Muscle layer of duodenum (tissue), 2 donors: Measurements from ENCODE around the gene NINL.
A peak's percentile ranks its signal among the peaks of the same experiment; 100 is the strongest.

ENCODE experiments used
- H3K27ac ChIP-seq: one replicate; pipeline ENCODE4 v1.7.0; 2013; ENCODE audit warnings: mild to moderate bottlenecking, low read length
- H3K27me3 ChIP-seq: one replicate; pipeline ENCODE4 v1.7.0; 2013; ENCODE audit warnings: low read depth, mild to moderate bottlenecking, control low read depth, low read length
- H3K36me3 ChIP-seq, 2 donors: one replicate each; pipeline ENCODE4 v1.7.0; 2013; ENCODE audit warnings: low read length in 2 of 2, control low read depth in 1 of 2, mild to moderate bottlenecking in 1 of 2; ENCODE audit not compliant: insufficient read depth in 2 of 2, control insufficient read depth in 1 of 2
- H3K4me1 ChIP-seq, 2 donors: one replicate each; pipeline ENCODE4 v1.7.0; 2013; ENCODE audit warnings: low read length in 2 of 2, mild to moderate bottlenecking in 2 of 2, control low read depth in 1 of 2, moderate library complexity in 1 of 2; ENCODE audit not compliant: insufficient read depth in 2 of 2, control insufficient read depth in 1 of 2
- H3K4me3 ChIP-seq, 2 donors: one replicate each; pipeline ENCODE4 v1.7.0; 2013; ENCODE audit warnings: low read length in 2 of 2, low read depth in 1 of 2, mild to moderate bottlenecking in 1 of 2
- H3K9me3 ChIP-seq, 2 donors: one replicate each; pipeline ENCODE4 v1.7.0; 2013; ENCODE audit warnings: low read length in 2 of 2, control low read depth in 1 of 2, mild to moderate bottlenecking in 1 of 2; ENCODE audit not compliant: control insufficient read depth in 1 of 2
- donor health status: healthy.

Gene NINL

GRCh38 chr20:25549843-25550477, 35.4 kb downstream of the NINL start:
- peak overlapping the region in 1 of 2 donors; percentile 4 for H3K4me3 ChIP-seq
- no peak overlapping the region for H3K27ac ChIP-seq

GRCh38 chr20:25549172-25549773, 36.1 kb downstream of the NINL start:
- H3K4me3 ChIP-seq = peak overlapping the region in 1 of 2 donors; percentile 4
- H3K4me1 ChIP-seq = peaks cover 0 to 36% of the 10 kb centered on the region in 2 donors
- no peaks in the 10 kb centered on the region for H3K9me3 ChIP-seq
- no peaks in the 10 kb centered on the region for H3K36me3 ChIP-seq
- no peak overlapping the region for H3K27ac ChIP-seq
- H3K27me3 ChIP-seq = no peaks in the 10 kb centered on the region

More at GRCh38 chr20:25549843-25550477, 35.4 kb downstream of the NINL start:
- no peaks in the 10 kb centered on the region for H3K9me3 ChIP-seq
- peaks cover 0 to 37% of the 10 kb centered on the region in 2 donors for H3K4me1 ChIP-seq
- no peaks in the 10 kb centered on the region for H3K36me3 ChIP-seq
- no peaks in the 10 kb centered on the region for H3K27me3 ChIP-seq

- Histone ChIP-seq H3K36me3 (no peaks in the 10 kb centered on the region), H3K4me1 (peaks cover 0 to 30% of the 10 kb centered on the region in 2 donors), H3K27ac (no peak overlapping the region), H3K4me3 (no peak overlapping the region), H3K27me3 (no peaks in the 10 kb centered on the region), H3K9me3 (no peaks in the 10 kb centered on the region)
These were observed 36.7 kb downstream of the NINL start for GRCh38 chr20:25548613-25549086.

- Histone ChIP-seq H3K9me3 (no peaks in the 10 kb centered on the region), H3K4me1 (peaks cover 0 to 24% of the 10 kb centered on the region in 2 donors), H3K36me3 (no peaks in the 10 kb centered on the region), H3K4me3 (no peak overlapping the region), H3K27ac (no peak overlapping the region), H3K27me3 (no peaks in the 10 kb centered on the region)
These were observed 37.3 kb downstream of the NINL start for GRCh38 chr20:25547999-25548398.

GRCh38 chr20:25547063-25547462, 38.3 kb downstream of the NINL start:
- Histone ChIP-seq H3K4me3 (no peak overlapping the region), H3K4me1 (peaks cover 0 to 22% of the 10 kb centered on the region in 2 donors), H3K9me3 (no peaks in the 10 kb centered on the region), H3K36me3 (no peaks in the 10 kb centered on the region), H3K27ac (no peak overlapping the region), H3K27me3 (no peaks in the 10 kb centered on the region)

GRCh38 chr20:25546048-25546447, 39.3 kb downstream of the NINL start:
- H3K36me3 ChIP-seq = no peaks in the 10 kb centered on the region
- H3K4me3 ChIP-seq = no peak overlapping the region
- no peaks in the 10 kb centered on the region for H3K9me3 ChIP-seq
- no peak overlapping the region for H3K27ac ChIP-seq
- H3K27me3 ChIP-seq = no peaks in the 10 kb centered on the region
- H3K4me1 ChIP-seq = peaks cover 0 to 13% of the 10 kb centered on the region in 2 donors

GRCh38 chr20:25545171-25545570, 40.2 kb downstream of the NINL start:
- Histone ChIP-seq H3K9me3 (no peaks in the 10 kb centered on the region), H3K27me3 (no peaks in the 10 kb centered on the region), H3K36me3 (no peaks in the 10 kb centered on the region), H3K4me3 (no peak overlapping the region), H3K27ac (no peak overlapping the region), H3K4me1 (peaks cover 0 to 10% of the 10 kb centered on the region in 2 donors)

GRCh38 chr20:25544734-25545133, 40.6 kb downstream of the NINL start:
- Histone ChIP-seq H3K27ac (no peak overlapping the region), H3K27me3 (no peaks in the 10 kb centered on the region), H3K36me3 (no peaks in the 10 kb centered on the region), H3K4me1 (peaks cover 0 to 7% of the 10 kb centered on the region in 2 donors), H3K9me3 (no peaks in the 10 kb centered on the region), H3K4me3 (no peak overlapping the region)

GRCh38 chr20:25544311-25544710, 41.0 kb downstream of the NINL start:
- H3K27me3 ChIP-seq = no peaks in the 10 kb centered on the region
- H3K9me3 ChIP-seq = no peaks in the 10 kb centered on the region
- H3K4me1 ChIP-seq = peaks cover 0 to 7% of the 10 kb centered on the region in 2 donors
- H3K36me3 ChIP-seq = no peaks in the 10 kb centered on the region
- no peak overlapping the region for H3K4me3 ChIP-seq
- H3K27ac ChIP-seq = no peak overlapping the region

- Histone ChIP-seq H3K27me3 (no peaks in the 10 kb centered on the region), H3K36me3 (no peaks in the 10 kb centered on the region), H3K4me1 (peaks cover 0 to 15% of the 10 kb centered on the region in 2 donors), H3K9me3 (no peaks in the 10 kb centered on the region), H3K4me3 (no peak overlapping the region), H3K27ac (no peak overlapping the region)
These were observed 42.3 kb downstream of the NINL start for GRCh38 chr20:25543068-25543467.

- Histone ChIP-seq H3K4me3 (no peak overlapping the region), H3K27me3 (no peaks in the 10 kb centered on the region), H3K27ac (no peak overlapping the region), H3K4me1 (peaks cover 0 to 15% of the 10 kb centered on the region in 2 donors), H3K9me3 (no peaks in the 10 kb centered on the region), H3K36me3 (no peaks in the 10 kb centered on the region)
These were observed 43.7 kb downstream of the NINL start for GRCh38 chr20:25541676-25542075.
